ENCODE data around the gene MCAT.
"Not testable (repeated sequence)": the region's sequence is repeated elsewhere in the genome, so short reads cannot be mapped to it uniquely, and the experiment has no call there.

The MCAT gene

DNA sequence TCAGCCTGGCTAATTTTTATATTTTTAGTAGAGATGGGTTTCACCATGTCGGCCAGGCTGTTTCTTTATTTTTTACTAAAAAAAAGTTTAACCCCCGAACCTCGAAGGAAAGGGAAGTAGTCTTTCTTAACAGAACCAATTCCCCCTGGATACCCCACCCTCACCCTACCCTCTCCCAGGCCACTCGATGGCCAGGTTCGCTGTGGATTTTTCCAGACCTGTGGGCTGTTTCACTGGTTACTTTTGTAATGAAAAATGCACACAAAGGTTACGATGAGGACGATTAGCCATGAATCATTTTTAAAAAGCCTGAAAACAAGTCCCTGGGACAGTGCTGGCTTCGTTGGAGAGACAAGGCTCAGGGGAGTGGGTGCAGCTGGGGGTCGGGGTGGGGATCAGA is 10.7 kb upstream of the MCAT start:
- DNase-seq (ENCODE audit: low read depth), result peak; percentile 44

DNA sequence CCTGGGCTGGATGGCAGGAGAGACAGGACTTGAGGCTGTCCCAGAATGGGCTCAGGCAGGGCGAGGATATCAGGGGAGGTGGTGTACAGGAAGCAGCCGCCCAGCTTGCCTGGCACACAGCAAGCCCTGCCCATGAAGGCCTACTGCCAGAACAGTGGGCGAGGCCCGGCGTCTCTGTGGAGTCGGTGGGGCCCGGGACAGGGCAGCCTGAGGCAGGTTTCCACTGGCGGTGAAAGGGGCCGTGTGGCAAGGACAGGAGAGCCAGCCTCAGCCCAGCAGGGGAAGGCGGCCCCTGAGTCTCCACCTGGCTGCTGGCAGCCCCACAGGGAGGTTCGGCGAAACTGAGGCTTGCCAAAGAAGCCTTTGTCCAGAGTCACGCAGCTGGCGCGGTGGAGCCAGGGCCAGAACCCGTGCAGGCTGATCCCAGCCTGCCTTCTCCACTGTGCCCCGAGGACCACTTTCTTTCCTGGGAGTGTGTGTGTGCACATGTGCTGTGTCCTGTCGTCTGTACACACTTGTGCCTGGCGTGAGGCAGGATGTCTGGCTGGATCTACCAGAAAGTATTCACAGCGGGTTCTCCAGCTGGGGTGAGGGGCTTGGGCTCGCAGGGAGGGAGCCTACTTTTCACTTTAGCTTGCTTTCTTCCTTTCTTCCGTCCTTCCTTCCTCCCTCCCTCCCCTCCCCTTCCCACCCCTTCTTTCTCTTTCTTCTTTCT is 9.3 kb upstream of the MCAT start:
- DNase-seq (ENCODE audit: low read depth), result peak; percentile 30

DNA sequence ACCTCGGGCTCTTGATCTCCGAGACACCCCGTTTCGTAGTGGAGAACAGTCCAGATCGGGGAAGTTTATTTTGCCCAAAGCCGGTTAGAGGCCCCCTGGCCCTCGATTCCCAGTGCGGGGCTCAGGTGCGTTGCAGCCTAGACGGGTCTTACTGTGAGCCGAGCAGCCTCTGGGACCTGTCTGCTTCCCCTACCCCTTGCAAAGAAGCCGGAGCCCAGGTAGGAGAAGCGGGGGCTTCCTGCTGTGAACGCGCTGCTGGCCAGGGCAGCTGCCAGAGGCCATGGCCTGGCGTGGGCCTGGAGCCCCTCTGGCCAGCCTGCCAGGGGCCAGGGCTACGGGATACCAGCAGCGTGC is 8.8 kb upstream of the MCAT start:
- no peak for DNase-seq (ENCODE audit: low read depth)

DNA sequence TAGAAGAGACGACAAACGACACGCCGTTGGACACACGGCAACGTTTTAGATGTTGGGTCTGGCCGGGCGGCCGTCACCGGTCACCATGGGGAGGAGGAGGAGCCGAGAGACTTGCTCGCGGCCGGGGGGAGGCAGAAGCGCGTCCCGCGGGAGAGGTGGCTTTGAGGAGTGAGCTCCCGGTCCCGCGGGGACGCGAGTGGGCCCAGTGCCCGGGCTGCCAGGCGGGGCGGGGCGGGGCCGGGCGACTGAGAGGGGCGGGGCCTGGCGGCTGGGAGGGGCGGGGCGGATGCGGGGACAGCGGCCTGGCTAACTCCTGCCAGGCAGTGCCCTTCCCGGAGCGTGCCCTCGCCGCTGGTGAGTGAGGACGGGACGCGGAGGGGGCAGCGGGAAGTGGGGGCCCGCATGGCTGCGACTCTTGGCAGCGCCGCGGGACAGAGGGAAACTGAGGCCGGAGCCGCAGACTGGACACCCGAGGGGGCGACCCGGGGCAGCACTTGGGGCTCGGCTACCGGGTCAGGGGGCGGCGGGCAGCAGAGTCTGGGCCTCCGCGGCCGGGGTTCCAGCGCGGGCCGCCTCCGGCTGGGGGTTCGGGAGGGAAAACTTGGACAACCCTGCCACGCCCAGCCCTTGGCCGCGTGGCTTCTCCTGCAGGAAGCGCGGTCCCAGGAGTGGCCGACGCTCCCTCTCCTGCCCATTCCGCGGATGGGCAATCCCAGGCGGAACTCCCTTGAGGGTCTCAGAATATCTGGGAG is 8.2 kb upstream of the MCAT start, which contains the start of gene TSPO:
Gene TSPO (plus strand): TSS at position 309 of the 752 bp plus-strand sequence. CDS start 7,680 bp downstream, outside the sequence.
- DNase-seq (ENCODE audit: low read depth), result no peak

DNA sequence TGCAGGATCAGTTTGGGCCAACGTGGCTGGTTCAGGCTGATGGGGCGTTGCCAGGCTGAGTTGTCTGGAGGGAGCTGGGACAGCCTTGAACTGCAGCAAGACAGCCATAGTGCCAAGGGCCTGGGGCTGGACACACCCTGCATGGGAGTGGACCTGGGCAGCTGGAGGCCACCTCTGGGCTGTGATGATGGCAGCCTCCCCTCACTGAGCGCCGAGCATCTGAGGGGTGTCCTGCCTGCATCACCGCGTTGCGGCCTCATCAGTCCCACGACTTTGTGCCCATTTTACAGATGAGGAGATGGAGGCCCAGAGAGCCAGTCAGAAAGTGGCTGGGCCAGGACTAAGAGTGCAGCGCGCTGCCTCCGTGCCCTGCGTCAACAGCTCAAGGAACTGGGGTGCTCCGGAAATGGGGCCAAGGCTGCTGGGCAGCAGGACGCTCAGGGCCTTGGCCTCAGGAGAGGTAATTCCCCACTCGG is 7.6 kb upstream of the MCAT start:
- no peak for DNase-seq (ENCODE audit: low read depth)

DNA sequence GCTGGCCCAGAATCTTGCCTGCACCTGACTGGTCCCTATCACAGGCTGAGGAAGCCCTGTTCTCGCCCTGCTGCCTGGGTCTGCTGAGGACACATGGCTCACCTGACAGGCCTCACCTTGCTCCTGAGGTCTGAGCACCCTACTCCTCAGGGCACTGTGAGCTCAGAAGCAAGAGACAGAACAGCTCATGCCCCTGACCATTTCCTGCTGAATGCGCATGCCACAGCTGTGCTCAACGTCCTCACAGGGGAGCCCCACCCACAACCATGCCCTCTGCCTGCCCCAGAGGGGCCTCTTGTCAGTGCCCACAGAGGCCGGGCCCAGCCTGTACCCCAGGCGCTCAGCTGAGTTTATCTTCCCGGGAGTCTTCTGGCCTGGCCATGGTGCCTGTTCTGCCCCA is 5.4 kb upstream of the MCAT start:
- DNase-seq (ENCODE audit: low read depth), result no peak

DNA sequence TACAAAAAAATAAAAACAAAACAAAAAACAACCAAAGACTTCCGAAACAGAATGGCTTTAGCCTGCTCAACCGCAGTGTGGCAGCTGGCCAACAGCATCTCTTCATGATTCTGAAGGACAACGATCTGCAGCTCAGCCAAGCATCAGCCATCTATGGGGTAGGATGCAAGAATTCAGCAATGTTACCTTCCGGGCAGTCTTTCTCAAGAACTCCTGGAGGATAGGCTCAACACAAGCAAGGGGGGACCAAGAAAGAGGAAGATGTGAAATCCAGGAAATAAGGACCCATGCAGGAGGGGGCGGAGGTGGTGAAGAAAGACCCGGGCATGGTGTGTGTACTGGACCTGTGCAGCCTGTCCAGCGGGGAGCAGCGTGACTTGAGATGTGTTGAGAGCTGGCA is 4.6 kb upstream of the MCAT start:
- no peak for DNase-seq (ENCODE audit: low read depth)

DNA sequence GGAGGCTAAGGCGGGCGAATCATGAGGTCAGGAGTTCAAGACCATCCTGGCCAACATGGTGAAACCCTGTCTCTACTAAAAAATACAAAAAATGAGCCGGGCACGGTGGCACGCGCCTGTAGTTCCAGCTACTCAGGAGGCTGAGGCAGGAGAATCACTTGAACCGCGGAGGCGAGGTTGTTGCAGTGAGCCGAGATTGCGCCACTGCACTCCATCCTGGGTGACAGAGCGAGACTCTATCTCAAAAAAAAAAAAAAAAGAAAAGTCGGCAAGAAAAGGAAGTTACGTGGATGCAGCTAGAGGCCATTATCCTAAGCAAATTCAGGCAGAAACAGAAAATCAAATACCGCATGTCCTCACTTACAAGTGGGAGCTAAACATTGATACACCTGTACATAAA is 3.1 kb upstream of the MCAT start:
- DNase-seq (ENCODE audit: low read depth), result not testable (repeated sequence)

DNA sequence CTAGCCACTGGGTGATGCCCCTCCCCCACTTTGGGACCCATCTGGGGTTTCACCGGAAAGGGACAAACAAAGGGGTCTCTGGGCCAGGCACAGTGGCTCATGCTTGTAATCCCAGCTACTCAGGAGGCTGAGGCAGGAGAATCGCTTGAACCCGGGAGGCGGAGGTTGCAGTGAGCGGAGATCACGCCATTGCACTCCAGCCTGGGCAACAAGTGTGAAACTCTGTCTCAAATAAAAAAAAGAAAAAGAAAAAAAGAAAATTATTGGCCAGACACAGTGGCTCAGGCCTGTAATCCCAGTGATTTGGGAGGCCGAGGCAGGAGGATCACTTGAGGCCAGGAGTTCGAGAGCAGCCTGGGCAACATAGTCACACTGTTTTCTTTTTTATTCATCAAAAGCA is 2.2 kb upstream of the MCAT start:
- not testable (repeated sequence) for DNase-seq (ENCODE audit: low read depth)

DNA sequence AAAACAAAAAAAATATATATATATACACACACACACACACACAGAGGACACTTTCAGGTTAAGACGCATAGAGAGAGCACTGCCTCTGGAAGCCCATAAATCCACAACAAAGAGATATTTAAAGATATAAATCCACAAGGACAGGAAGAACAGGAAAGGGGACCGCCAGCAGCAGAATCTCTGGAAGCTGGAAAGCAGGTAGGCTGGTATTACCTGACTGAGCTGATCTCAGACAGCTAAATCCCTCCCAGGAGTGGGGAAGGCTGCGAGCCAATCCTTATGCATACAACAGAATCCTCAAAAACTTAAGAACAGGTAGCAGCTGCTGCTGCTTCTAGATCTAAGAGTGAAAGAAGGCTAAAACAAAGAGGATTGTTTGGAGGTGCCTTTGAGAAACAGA is 1.8 kb upstream of the MCAT start:
- DNase-seq (ENCODE audit: low read depth), result no peak

DNA sequence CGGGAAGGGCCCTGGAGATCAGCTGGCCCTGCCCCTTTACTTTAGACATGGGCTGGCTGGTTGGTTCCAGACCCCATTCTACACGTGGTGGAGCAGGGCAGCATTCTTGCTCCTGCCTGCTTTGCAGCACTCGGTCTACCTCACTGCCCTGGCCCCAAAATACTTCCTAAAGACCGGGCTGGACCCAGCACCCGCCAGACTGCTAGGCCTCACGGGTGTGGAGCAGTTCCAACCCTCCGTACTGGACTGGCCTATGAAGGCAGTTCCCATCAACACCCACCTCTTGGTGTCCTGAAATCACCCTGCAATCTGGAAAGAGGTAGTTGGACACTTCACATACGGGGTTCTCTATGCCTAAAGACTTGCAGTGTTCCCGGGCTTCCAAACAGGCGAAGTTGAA is 6.4 kb downstream of the MCAT start:
- no peak for DNase-seq (ENCODE audit: low read depth)

DNA sequence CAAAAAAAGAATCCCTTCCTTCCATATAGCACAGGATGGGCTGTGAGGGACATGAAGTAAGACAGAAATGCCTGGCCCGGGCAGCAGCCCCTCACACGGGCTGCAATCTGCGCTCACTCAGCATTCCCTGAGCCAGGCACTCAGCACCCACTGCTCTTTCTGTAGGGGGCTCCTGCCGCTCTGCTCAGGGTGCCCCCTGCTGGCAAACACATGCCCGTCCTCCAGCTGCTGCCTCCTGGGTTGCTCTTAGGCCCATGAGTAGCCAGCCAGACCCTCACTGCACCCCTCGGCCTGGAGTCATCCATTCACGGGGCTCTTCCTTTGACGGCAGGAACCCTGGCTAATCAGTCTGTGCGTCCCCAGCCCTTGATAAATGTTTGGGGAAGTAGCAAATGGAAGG is 6.9 kb downstream of the MCAT start:
- peak; percentile 33 for DNase-seq (ENCODE audit: low read depth)

DNA sequence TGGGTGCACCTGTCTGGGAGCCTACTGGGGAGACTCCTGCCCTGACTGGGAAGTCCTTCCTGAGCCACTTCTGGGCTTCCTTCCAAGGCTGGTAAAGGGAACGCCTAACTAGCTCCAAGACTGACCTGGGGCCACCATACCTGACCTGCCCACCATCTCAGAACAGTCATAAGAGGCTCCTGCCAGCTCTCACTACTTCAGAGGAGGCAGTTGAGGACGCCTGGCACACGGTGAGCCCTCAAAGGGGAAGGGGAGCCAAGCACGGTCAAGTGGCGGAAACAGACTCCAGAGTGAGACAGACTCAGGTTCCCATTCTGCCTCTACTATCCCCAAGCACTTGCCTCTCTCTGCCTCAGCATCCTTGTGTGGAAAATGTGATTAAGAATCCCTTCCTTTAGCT is 7.6 kb downstream of the MCAT start:
- DNase-seq (ENCODE audit: low read depth), result no peak

DNA sequence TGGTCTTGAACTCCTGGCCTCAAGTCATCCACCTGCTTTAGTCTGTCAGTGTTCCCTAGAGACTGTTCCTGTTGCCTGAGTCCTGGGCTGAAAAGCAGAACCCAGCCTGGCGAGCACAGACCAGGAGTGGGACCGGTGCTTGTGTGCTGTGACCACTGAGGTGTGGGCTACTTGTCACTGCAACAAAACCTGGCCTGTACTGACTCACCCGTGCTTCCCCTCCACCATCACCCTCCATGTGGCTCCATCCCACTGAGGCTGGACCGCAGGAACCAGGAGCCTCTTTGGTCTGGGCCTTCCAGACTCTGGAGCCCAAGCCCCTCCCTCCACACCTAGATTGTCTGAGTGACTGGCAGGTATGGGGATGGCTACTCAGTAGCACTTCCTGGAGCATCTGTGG is 8.6 kb downstream of the MCAT start:
- no peak for DNase-seq (ENCODE audit: low read depth)

DNA sequence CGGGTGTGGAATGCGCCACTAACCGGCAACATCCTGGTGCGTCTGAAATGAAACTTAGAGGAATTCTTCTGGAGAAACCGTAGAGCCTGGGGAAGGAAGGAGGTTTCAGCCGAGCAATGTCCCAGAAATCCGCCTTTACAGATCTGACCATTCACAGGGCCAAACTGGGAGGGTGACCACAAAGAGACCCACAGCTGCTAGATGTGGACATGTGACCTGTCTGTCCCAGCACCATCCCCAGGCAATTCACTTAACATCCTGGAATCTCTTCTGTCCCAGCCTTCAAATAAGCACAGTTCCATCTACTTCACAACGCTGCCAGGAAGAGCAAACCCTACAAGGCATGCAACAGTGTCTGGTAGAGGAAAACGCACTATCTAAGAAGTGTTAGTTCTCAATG is 9.8 kb downstream of the MCAT start:
- DNase-seq (ENCODE audit: low read depth), result no peak

DNA sequence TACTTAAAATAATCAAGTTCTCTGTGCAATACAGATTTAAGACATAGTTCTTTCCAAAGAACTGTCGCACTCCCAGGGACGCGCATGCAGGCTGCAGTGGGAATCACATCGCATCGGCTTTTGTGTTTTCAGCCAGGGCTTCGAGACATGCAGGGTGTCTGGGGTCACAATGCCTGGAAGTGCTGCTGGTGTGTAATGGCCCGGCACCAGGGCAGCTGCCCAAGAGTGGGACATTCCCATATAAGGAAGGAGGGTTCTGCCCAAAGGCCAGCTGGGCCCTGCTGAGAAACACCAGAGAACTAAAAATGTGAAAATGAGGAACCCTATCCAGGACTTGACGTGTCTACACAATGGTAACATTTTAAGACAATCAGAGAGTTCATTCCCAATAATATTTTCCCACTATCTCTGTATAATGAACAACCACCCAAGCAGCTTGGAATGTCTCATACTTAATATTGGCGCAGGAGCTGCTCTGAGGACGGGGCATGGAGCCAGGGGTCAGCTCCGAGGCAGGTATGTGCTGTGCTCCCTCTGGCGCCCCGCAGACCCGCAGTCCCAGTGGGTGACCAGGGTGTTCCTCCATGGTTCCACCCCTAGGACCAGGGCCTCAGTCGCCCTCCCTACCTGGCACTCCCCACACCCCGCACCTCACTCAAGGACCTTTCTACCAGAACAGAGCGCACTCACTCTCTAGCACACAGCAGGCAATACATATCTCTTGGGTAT is 11.3 kb downstream of the MCAT start:
- no peak for DNase-seq (ENCODE audit: low read depth)

DNA sequence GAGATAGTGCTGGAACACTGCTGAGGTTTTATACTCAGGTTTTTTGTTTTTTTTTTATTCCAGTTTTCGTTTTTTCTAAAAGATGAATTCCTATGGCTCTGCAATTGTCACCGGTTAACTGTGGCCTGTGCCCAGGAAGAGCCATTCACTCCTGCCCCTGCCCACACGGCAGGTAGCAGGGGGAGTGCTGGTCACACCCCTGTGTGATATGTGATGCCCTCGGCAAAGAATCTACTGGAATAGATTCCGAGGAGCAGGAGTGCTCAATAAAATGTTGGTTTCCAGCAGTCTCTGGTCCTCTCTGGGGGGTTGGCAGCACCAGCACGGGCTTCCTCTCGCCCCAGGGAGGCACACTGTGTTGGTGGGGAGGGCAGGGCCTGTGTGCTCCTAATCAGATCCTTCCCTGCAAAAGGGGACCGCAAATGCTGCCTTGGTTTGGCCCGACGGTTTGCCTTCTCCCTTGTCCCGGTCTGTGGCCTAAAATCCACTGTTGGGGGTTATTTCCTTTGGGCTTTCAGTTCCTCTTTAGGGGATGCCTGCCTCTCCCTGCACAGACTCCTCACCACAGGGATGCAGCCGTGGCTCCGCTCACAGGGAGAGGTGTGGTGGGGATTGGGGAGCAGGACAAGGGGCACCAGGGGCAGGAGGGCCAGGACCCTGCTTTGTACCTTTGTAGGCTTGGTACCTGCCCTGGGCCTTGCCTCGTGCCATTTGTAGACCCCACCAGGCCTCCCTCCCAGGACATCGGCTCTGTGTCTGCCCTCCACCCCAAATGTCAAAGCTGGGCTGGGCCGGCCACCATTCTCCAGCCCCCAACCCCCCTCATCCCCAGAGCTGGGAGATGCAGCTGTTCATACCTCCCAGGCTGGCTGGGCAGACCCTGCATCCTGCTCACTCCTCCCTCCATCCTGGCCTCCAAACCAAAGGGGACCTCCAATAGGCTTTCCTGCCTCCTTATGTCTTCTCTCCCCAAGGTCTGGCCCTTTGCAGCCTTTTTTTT is 13.5 kb downstream of the MCAT start:
- DNase-seq (ENCODE audit: low read depth), result no peak

DNA sequence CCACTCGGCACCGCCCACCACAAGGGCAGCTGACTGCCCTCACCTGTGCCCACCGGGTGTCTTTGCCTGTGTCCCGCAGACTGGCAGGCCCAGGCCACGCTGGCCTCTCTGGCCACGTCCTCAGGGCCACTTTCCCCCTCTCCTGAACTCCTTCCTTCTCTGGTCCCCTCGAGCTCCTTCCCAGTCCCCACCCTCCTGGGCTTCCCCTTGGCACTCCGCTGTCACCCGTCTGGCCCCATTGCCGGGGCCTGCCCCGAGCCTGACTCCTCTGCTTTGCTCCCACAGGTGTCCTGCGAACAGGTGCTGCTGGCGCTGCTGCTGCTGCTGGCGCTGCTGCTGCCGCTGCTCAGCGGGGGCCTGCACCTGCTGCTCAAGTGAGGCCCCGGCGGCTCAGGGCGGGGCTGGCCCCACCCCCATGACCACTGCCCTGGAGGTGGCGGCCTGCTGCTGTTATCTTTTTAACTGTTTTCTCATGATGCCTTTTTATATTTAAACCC is 14.2 kb downstream of the MCAT start:
- no peak for DNase-seq (ENCODE audit: low read depth)

DNA sequence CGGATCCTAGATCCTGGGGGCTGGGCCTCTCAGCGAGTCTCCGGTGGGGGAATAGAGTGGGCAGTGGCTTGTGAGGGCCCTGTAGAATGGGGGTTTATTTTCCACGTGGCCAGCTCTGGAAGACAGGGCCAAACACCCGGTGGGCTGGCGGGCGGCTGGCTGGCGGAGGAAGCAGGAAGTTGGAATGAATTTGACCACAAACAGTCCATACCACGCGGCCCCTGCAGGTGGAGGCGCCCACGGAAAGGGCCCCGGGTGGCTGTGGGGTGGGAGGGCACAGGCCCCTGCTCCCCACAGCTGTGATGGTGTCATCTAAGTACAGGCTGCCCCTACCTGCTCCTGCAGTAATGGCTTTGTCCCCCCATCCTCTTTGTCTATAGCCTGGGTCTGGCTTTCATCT is 15.1 kb downstream of the MCAT start:
- no peak for DNase-seq (ENCODE audit: low read depth)

DNA sequence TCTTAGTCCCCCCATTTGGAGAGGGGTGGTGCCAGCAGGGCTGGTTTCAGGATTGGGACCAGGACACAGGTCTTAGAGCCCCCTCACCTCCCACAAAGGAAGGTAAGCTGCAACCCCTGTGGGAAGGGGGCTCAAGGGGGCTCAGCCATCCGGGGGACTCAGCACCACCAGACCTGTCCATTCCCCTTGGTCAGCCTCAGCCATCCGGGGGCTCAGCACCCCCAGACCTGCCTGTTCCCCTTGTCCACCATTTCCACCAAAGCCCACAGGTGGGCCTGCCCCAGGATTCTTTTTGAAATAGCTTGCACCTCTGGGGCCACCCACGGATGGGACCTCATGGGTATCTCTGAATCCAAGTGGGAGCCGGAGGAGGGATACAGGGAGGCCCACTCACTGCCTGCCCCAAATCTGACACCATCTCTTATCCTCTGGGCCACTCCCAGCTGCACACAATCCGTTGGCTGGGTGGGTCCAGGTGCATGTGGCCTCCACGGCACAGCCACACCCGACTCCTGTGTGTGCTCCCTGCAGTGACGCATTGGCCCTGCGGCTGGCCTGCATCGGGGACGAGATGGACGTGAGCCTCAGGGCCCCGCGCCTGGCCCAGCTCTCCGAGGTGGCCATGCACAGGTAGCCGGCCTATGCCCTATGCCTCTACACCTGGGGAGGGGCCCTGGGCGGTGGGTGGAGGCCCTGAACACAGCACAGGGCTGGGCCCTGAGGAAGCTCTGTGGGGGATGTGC is 15.9 kb downstream of the MCAT start:
- DNase-seq (ENCODE audit: low read depth), result no peak

All from iris pigment epithelial cell (primary cell).